ENCODE measurements around the gene CD27. TPM values are rescaled to one million over a fixed set of nuclear protein-coding genes. Genes with fewer than 3 reads are reported as not detected.

The CD27 gene
- total RNA-seq, 3 donors from 2014 or later, result 1.8 to 5.3 (median 3.9) TPM

GRCh38 chr12:6461401-6462233 lies 16.9 kb downstream of the CD27 start:
- H3K4me1 ChIP-seq (ENCODE audit: low read depth), result peaks cover 3% of the 10 kb centered on the region
- no peak for TF ChIP-seq CTCF (IDR thresholded peaks at IDR 0.05)
- peaks cover 10% of the 10 kb centered on the region for H3K36me3 ChIP-seq (ENCODE audit: low read depth)
- intact Hi-C loops (cut with DNase I, micrococcal nuclease), result loop anchor here in 1 of 2 donors (5.0 kb wide), 1 partner anchor 34 kb away; no protein-coding TSS in a partner anchor
- DNase-seq (peak; percentile 67 to 91 (median 71)), ATAC-seq (peak; percentile 82)
- H3K9me3 ChIP-seq, result no peaks in the 10 kb centered on the region
- H3K4me3 ChIP-seq, result no peak overlapping the region

DNA sequence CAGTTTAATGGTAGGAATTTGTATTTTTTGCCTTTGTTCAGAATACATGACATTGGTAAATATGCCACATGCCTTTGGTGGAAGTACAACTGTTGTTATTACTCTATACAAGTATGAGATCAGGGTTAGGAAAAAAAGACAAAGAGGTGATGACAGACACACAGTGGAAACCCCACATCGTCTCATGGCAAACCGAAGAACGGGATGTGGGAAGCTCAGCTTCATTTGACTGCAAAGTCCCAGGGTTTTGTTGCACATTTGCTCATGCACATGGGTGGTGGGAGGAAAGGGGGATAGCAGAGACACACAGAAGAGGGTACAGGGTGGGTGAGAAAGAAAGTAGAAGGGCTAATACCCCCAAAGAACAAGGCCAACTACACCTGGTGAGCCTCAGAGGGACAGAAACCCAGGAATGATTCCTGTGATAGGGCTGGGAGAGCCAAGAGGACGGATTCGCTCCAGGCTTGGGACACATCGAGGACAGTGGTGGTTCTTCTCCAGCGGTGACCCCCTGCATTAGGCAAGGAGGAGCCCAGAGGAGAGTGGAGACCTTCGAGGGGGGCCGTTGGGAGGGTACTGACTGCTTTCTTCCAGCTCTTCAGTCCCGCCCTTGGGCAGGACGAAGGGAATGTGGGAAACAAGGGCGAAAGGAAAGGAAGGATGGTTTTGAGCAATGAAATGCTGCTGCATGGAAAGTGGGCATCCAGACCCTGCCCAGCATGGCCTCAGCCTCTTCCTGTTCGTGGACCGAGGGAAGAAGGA lies 17.7 kb downstream of the CD27 start:
- TF ChIP-seq CTCF (IDR thresholded peaks at IDR 0.05), result no peak
- ATAC-seq, result no peak
- intact Hi-C loops (cut with DNase I, micrococcal nuclease), result loop anchor here in 1 of 2 donors (5.0 kb wide), 1 partner anchor 35 kb away; no protein-coding TSS in a partner anchor

DNA sequence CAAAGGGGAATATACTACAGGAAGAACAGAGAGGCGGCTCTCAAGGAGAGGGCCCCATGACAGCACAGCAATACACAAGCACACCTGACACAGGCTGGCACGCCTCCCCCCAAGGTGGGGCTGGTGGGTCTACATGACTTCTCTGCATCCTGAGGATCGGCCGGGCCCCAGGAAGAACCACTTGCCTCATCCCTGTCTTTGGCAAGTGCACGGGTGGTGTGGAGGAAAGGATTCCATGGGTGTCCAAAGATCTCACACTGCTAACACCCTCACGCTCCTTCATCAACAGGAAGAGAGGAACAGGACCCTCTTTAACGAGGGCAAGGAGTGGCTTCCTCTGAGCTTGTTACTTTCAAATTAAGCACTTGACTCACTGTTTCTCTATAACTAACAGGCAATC lies 18.5 kb downstream of the CD27 start:
- intact Hi-C loops (cut with DNase I, micrococcal nuclease), result loop anchor here in 1 of 2 donors (5.0 kb wide), 1 partner anchor 36 kb away; no protein-coding TSS in a partner anchor
- no peaks in the 10 kb centered on the region for H3K9me3 ChIP-seq
- peaks cover 11% of the 10 kb centered on the region for H3K4me1 ChIP-seq (ENCODE audit: low read depth)
- no peak for TF ChIP-seq CTCF (IDR thresholded peaks at IDR 0.05)
- ATAC-seq (no peak), DNase-seq (no peak)
- no peak overlapping the region for H3K4me3 ChIP-seq
- H3K36me3 ChIP-seq (ENCODE audit: low read depth), result no peaks in the 10 kb centered on the region

More for the DNA sequence above, 17.7 kb downstream of the CD27 start:
- Histone ChIP-seq H3K36me3 (ENCODE audit: low read depth) (peaks cover 7% of the 10 kb centered on the region), H3K9me3 (no peaks in the 10 kb centered on the region), H3K4me3 (no peak overlapping the region), H3K4me1 (ENCODE audit: low read depth) (peaks cover 3% of the 10 kb centered on the region)
- DNase-seq, result no peak

- peaks cover 18% of the 10 kb centered on the region for H3K4me1 ChIP-seq (ENCODE audit: low read depth)
- TF ChIP-seq CTCF (IDR thresholded peaks at IDR 0.05), result no peak
- H3K4me3 ChIP-seq, result no peak overlapping the region
- intact Hi-C loops (cut with DNase I, micrococcal nuclease), result loop anchor here in 1 of 2 donors (5.0 kb wide), 1 partner anchor 37 kb away; no protein-coding TSS in a partner anchor
- H3K36me3 ChIP-seq (ENCODE audit: low read depth), result no peaks in the 10 kb centered on the region
- ATAC-seq (no peak), DNase-seq (no peak)
- no peaks in the 10 kb centered on the region for H3K9me3 ChIP-seq
Observed at GRCh38 chr12:6463858-6464257, 19.1 kb downstream of the CD27 start.

DNA sequence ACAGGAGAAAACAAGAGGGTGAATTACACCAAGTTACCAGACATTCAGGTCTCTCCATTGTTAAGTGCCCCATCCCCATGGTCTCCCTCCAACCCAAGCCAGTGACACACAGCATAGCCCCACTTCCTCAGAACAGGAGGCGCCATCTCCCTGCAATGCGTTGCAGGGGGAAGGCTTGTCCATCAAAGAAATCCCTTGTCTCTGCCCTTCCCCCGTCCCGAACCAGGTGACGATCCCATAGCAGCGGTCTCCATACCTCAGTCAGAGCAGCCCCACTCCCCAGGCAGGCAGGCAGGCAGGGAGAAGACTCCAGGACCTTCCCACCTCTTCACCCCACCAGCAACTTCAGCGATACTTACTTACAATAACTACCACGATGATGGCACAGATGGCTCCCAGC lies 19.8 kb downstream of the CD27 start:
- Histone ChIP-seq H3K4me3 (no peak overlapping the region), H3K9me3 (no peaks in the 10 kb centered on the region), H3K4me1 (ENCODE audit: low read depth) (peaks cover 23% of the 10 kb centered on the region), H3K36me3 (ENCODE audit: low read depth) (no peaks in the 10 kb centered on the region)
- TF ChIP-seq CTCF (IDR thresholded peaks at IDR 0.05), result no peak
- ATAC-seq, result no peak
- DNase-seq, result no peak
- intact Hi-C loops (cut with DNase I, micrococcal nuclease), result loop anchor here in 1 of 2 donors (5.0 kb wide), 1 partner anchor 37 kb away; no protein-coding TSS in a partner anchor

Measured in mucosa of descending colon (tissue), 3 donors.